Stomach (tissue), 4 donors: ENCODE results near the gene ALK.

Experiments
- EP300 ChIP-seq: sonication (generic); formaldehyde crosslinking; IDR thresholded peaks from one replicate; pipeline ENCODE4 v1.6.1; 2017; ENCODE audit warnings: antibody characterized with exemption
- POLR2A ChIP-seq, 4 donors: fragments of 450-650 bp; IDR thresholded peaks; one replicate each; pipeline ENCODE4 v1.6.1; 2016; ENCODE audit warnings: antibody characterized with exemption in 4 of 4, control low read depth in 2 of 4, mild to moderate bottlenecking in 1 of 4, moderate library complexity in 1 of 4
- POLR2AphosphoS5 ChIP-seq, 3 donors: sonication (generic); formaldehyde crosslinking; IDR thresholded peaks; one replicate each; pipeline ENCODE4 v1.6.1; 2016; ENCODE audit warnings: antibody characterized with exemption in 3 of 3
- TF ChIP-seq, protein P1 (sequence below), 7 experiments: fragments of 450-650 bp in 4 of 7; fragments of 200-600 bp in 3 of 7; sonication (generic) in 3 of 7; IDR thresholded peaks; one replicate each; pipeline ENCODE4 v1.5.1; 2016 to 2019; ENCODE audit warnings: antibody characterized with exemption in 7 of 7, control low read depth in 2 of 7, mild to moderate bottlenecking in 1 of 7

DNA sequence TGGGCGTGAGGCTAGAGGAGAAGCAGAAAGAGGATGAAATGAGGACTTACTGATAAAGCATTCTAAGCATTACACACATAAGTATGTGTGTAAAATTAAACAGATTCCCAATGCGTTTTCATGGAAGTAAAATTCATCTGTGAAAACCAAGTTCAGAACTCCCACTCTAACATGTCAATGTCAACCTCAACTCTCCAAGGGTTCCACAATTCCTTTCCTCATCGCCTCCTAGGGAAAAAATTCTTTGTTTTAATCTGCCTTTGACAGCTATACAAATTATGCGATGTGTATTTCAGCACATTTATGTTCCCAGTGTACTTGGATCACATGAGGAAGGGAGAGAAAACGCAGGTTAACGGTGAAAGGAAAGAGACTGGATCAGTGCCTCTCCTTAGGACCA lies 729.6 kb downstream of the ALK start:
- TF ChIP-seq, protein P1, sequence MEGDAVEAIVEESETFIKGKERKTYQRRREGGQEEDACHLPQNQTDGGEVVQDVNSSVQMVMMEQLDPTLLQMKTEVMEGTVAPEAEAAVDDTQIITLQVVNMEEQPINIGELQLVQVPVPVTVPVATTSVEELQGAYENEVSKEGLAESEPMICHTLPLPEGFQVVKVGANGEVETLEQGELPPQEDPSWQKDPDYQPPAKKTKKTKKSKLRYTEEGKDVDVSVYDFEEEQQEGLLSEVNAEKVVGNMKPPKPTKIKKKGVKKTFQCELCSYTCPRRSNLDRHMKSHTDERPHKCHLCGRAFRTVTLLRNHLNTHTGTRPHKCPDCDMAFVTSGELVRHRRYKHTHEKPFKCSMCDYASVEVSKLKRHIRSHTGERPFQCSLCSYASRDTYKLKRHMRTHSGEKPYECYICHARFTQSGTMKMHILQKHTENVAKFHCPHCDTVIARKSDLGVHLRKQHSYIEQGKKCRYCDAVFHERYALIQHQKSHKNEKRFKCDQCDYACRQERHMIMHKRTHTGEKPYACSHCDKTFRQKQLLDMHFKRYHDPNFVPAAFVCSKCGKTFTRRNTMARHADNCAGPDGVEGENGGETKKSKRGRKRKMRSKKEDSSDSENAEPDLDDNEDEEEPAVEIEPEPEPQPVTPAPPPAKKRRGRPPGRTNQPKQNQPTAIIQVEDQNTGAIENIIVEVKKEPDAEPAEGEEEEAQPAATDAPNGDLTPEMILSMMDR (IDR thresholded peaks at IDR 0.05) = no peak
- TF ChIP-seq EP300 (no peak), POLR2AphosphoS5 (IDR thresholded peaks at IDR 0.05) (no peak), POLR2A (IDR thresholded peaks at IDR 0.05) (no peak)
